ENCODE measurements around the gene KLLN. TPM values are rescaled to one million over a fixed set of nuclear protein-coding genes. Genes with fewer than 3 reads are reported as not detected.
"Not testable (repeated sequence)": the region's sequence is repeated elsewhere in the genome, so short reads cannot be mapped to it uniquely, and the experiment has no call there.

KLLN gene
- total RNA-seq, 1 experiment from 2014 or later: 0.77 TPM

- peak; percentile 72 for DNase-seq (ENCODE audit: low read depth)
Observed at GRCh38 chr10:87842776-87843497, 20.4 kb downstream of the KLLN start.

GRCh38 chr10:87842220-87842641, 21.1 kb downstream of the KLLN start:
- DNase-seq (ENCODE audit: low read depth): peak; percentile 85

GRCh38 chr10:87841186-87841585, 22.1 kb downstream of the KLLN start:
- DNase-seq (ENCODE audit: low read depth): no peak

- DNase-seq (ENCODE audit: low read depth): no peak
Observed at GRCh38 chr10:87838650-87839049, 24.7 kb downstream of the KLLN start.

DNA sequence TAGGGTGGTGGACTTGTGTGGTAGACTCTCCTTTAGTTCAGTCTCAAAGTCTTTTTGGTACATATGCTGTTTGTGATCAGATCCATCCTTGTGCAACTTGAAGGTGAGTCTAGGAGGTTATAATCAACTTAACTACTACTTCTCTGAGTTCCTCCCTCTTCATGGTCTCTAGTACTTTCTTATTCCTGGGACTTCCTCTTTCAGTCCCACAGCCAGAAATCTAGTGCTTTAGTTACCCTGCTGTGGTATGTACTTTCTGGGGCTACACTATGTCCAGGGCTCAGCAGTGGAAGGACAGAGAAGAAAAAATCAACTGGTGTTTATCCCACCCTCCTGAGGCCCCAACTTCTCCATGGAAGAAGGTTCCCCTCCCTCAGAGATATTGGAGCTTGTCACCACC, 25.9 kb downstream of the KLLN start:
- no peak for DNase-seq (ENCODE audit: low read depth)

GRCh38 chr10:87836098-87836497, 27.2 kb downstream of the KLLN start:
- DNase-seq (ENCODE audit: low read depth): no peak

- DNase-seq (ENCODE audit: low read depth): peak; percentile 32
Observed at GRCh38 chr10:87829986-87830729, 33.2 kb downstream of the KLLN start.

- not testable (repeated sequence) for DNase-seq (ENCODE audit: low read depth)
Observed at GRCh38 chr10:87829051-87829450, 34.3 kb downstream of the KLLN start.

GRCh38 chr10:87827681-87828080, 35.7 kb downstream of the KLLN start:
- DNase-seq (ENCODE audit: low read depth): no peak

- DNase-seq (ENCODE audit: low read depth): no peak
Observed at GRCh38 chr10:87826653-87827052, 36.7 kb downstream of the KLLN start.

DNA sequence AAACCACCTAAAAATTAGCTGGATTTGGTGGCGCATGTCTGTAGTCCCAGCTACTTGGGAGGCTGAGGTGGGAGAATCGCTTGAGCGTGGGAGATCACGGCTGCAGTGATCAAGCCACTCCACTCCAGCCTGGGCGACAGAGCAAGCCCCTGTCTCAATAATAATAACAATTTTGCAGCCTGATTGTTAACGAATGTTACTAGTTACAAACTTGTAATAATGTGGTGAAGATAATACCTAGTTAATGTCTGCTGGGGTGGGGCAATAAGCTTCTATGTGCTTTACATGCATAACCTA, 44.1 kb downstream of the KLLN start:
- no peak for DNase-seq (ENCODE audit: low read depth)

- DNase-seq (ENCODE audit: low read depth): peak; percentile 31
Observed at GRCh38 chr10:87818505-87819288, 44.6 kb downstream of the KLLN start.

- DNase-seq (ENCODE audit: low read depth): peak; percentile 92
Observed at GRCh38 chr10:87817609-87818504, 45.5 kb downstream of the KLLN start, which contains the start of gene ATAD1. ATAD1 (minus strand) TSS chr10:87818226; CDS start chr10:87814599, 3,627 bp downstream.

- DNase-seq (ENCODE audit: low read depth): no peak
Observed at GRCh38 chr10:87816898-87817608, 46.3 kb downstream of the KLLN start.

- DNase-seq (ENCODE audit: low read depth): no peak
Observed at GRCh38 chr10:87816163-87816897, 47.0 kb downstream of the KLLN start.

All from HT1080 (cell line).